DND-41 (cell line): ENCODE measurements around the gene TSEN15.

Experiments used
- ATAC-seq: fragments of 200-7000 bp; cut with Tn5 transposase; 3 replicates; pipeline ENCODE4 v1.9.1; 2021; ENCODE audit warnings: low read depth; ENCODE audit not compliant: insufficient read depth
- DNase-seq: peaks from one replicate; pipeline ENCODE4 v3.0.0-alpha.2; 2020
- H2AFZ ChIP-seq: 2 replicates; pipeline ENCODE4 v1.6.0; 2012; ENCODE audit warnings: low read depth, low read length
- H3K27ac ChIP-seq: 2 replicates; pipeline ENCODE4 v1.5.1; 2012; ENCODE audit warnings: low read length, inconsistent platforms
- H3K27me3 ChIP-seq: fragments of 200-600 bp; sonication (generic); 2 replicates; pipeline ENCODE4 v1.6.0; 2012; ENCODE audit warnings: low read length, mild to moderate bottlenecking, inconsistent platforms; ENCODE audit not compliant: insufficient read depth, poor library complexity
- H3K36me3 ChIP-seq: 2 replicates; pipeline ENCODE4 v1.5.1; 2012; ENCODE audit warnings: low read length, inconsistent platforms; ENCODE audit not compliant: insufficient read depth
- H3K4me1 ChIP-seq: 2 replicates; pipeline ENCODE4 v1.5.1; 2012; ENCODE audit warnings: mild to moderate bottlenecking, low read length; ENCODE audit not compliant: insufficient read depth
- H3K4me2 ChIP-seq: 2 replicates; pipeline ENCODE4 v1.6.0; 2012; ENCODE audit warnings: mild to moderate bottlenecking, moderate library complexity, low read length, inconsistent platforms; ENCODE audit not compliant: insufficient read depth
- H3K4me3 ChIP-seq, 2 experiments: fragments of 200-600 bp in 1 of 2; shearing (Covaris generic) in 1 of 2; 2 replicates each; pipeline ENCODE4 v1.5.1; 2012 to 2016; ENCODE audit warnings: inconsistent platforms in 2 of 2, low read length in 2 of 2, mild to moderate bottlenecking in 2 of 2, low read depth in 1 of 2, moderate library complexity in 1 of 2
- H3K79me2 ChIP-seq: 2 replicates; pipeline ENCODE4 v1.6.0; 2012; ENCODE audit warnings: low read length, inconsistent platforms; ENCODE audit not compliant: insufficient read depth
- H3K9ac ChIP-seq: 2 replicates; pipeline ENCODE4 v1.6.0; 2012; ENCODE audit warnings: low read depth, mild to moderate bottlenecking, inconsistent platforms, low read length, moderate library complexity
- H3K9me3 ChIP-seq: 2 replicates; pipeline ENCODE4 v1.5.1; 2012; ENCODE audit warnings: low read length, moderate library complexity, mild to moderate bottlenecking, inconsistent platforms; ENCODE audit not compliant: insufficient read depth, severe bottlenecking
- H4K20me1 ChIP-seq: 2 replicates; pipeline ENCODE4 v1.6.0; 2012; ENCODE audit warnings: low read length; ENCODE audit not compliant: insufficient read depth
- EZH2 ChIP-seq: IDR thresholded peaks from 3 replicates; pipeline ENCODE4 v1.6.1; 2012; ENCODE audit warnings: borderline replicate concordance, low read depth, mild to moderate bottlenecking, moderate library complexity, low read length, inconsistent platforms; ENCODE audit not compliant: severe bottlenecking
- TF ChIP-seq, protein P1 (sequence below): IDR thresholded peaks from 2 replicates; pipeline ENCODE4 v1.5.1; 2012; ENCODE audit warnings: borderline replicate concordance, low read length, moderate library complexity, mild to moderate bottlenecking; ENCODE audit not compliant: poor library complexity, severe bottlenecking; ENCODE audit errors: extremely low read depth

Gene TSEN15

DNA sequence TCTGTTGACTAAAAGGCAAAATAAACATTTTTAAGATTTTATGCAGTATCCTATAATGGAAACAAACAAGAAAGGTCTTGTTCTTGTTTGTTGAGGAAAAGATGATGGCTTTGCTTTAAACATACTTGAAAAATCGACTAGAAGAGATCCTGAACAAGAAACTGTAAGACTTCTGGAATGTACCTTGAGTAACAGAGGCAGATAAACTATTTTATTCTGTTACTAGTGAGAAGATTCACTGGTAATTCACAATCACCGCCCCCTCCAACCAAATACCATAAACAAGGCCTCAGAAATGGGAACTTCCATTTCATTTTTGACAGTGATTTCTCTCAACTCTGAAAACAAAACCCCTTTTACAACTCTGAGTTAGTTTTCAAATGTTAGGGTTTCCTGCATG is 18.1 kb downstream of the TSEN15 start:
- Histone ChIP-seq H3K79me2 (peaks cover 2% of the 10 kb centered on the region), H3K9ac (no peak overlapping the region), H3K4me2 (no peak overlapping the region), H3K9me3 (no peaks in the 10 kb centered on the region), H2AFZ (no peak overlapping the region), H3K27me3 (no peaks in the 10 kb centered on the region), H3K27ac (no peak overlapping the region), H3K4me1 (no peaks in the 10 kb centered on the region), H3K36me3 (peaks cover 25% of the 10 kb centered on the region; the same call in 1 of the 2 replicates), H4K20me1 (peaks cover 7% of the 10 kb centered on the region; the same call in 1 of the 2 replicates), H3K4me3 (no peak overlapping the region)
- DNase-seq (no peak), ATAC-seq (no peak)
- TF ChIP-seq, protein P1, sequence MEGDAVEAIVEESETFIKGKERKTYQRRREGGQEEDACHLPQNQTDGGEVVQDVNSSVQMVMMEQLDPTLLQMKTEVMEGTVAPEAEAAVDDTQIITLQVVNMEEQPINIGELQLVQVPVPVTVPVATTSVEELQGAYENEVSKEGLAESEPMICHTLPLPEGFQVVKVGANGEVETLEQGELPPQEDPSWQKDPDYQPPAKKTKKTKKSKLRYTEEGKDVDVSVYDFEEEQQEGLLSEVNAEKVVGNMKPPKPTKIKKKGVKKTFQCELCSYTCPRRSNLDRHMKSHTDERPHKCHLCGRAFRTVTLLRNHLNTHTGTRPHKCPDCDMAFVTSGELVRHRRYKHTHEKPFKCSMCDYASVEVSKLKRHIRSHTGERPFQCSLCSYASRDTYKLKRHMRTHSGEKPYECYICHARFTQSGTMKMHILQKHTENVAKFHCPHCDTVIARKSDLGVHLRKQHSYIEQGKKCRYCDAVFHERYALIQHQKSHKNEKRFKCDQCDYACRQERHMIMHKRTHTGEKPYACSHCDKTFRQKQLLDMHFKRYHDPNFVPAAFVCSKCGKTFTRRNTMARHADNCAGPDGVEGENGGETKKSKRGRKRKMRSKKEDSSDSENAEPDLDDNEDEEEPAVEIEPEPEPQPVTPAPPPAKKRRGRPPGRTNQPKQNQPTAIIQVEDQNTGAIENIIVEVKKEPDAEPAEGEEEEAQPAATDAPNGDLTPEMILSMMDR, result no peak
- no peak for TF ChIP-seq EZH2

DNA sequence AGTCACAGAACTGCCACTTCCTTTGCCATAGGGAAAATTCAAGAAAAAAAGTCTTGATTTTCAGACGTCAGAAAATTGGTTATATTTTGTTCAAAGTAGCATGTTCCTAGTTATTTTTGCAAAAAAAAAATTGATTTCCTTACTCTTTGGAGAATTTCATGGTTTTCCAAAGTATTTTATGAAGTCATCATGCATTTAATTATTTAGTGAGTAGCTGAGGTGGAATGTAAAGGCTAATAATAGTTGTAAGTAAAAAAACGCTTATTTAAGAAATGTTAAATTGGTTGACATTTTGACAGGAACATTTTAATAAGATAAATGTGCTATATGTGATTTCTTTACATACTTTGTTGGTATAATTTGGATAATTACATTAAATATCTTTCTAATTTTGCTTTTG is 20.8 kb downstream of the TSEN15 start:
- H3K4me3 ChIP-seq, result no peak overlapping the region
- DNase-seq, result no peak
- peaks cover 19% of the 10 kb centered on the region; the same call in 1 of the 2 replicates for H3K36me3 ChIP-seq
- TF ChIP-seq, protein P1, result no peak
- no peak for TF ChIP-seq EZH2
- H3K27ac ChIP-seq, result no peak overlapping the region
- ATAC-seq, result no peak
- H3K9ac ChIP-seq, result no peak overlapping the region
- H3K27me3 ChIP-seq, result no peaks in the 10 kb centered on the region
- 0 out of 2 replicates have a peak, but pooled peaks cover 3% of the 10 kb centered on the region for H4K20me1 ChIP-seq
- H3K4me1 ChIP-seq, result no peaks in the 10 kb centered on the region
- peaks cover 2% of the 10 kb centered on the region; the same call in 1 of the 2 replicates for H3K79me2 ChIP-seq
- no peak overlapping the region for H2AFZ ChIP-seq
- H3K9me3 ChIP-seq, result peaks cover 2% of the 10 kb centered on the region
- H3K4me2 ChIP-seq, result no peak overlapping the region

DNA sequence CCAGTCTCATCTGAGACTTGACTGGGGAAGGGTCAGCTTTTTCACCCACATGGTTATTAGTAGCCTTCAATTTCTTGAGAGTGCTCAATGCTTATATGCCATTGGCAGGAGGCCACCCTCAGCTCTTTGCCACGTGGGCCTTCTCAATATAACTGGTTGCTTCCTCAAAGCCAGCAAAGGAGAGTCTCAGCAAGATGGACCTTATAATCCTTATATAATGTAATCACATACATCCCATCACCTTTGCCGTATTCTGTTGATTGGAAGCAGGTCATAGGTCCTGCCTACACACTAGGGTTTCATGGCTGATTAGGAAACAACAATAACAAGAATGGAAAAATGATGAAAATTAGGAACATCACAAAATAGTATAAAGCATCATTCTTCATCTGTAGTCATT is 22.9 kb downstream of the TSEN15 start:
- H3K9ac ChIP-seq, result no peak overlapping the region
- TF ChIP-seq EZH2, result no peak
- TF ChIP-seq, protein P1, result no peak
- H3K79me2 ChIP-seq, result no peaks in the 10 kb centered on the region
- H3K36me3 ChIP-seq, result peaks cover 19% of the 10 kb centered on the region; the same call in 1 of the 2 replicates
- no peak overlapping the region for H3K4me2 ChIP-seq
- no peaks in the 10 kb centered on the region for H4K20me1 ChIP-seq
- H3K4me1 ChIP-seq, result no peaks in the 10 kb centered on the region
- no peak overlapping the region for H2AFZ ChIP-seq
- H3K27me3 ChIP-seq, result no peaks in the 10 kb centered on the region
- H3K9me3 ChIP-seq, result peaks cover 2% of the 10 kb centered on the region
- H3K27ac ChIP-seq, result no peak overlapping the region
- ATAC-seq (no peak), DNase-seq (no peak)
- no peak overlapping the region for H3K4me3 ChIP-seq
